SJSA1 (cell line): ENCODE data around the gene SCD. TPM values are rescaled to one million over a fixed set of nuclear protein-coding genes. Genes with fewer than 3 reads are reported as not detected.
A peak's percentile ranks its signal among the peaks of the same experiment; 100 is the strongest.
"Not testable (repeated sequence)": the region's sequence is repeated elsewhere in the genome, so short reads cannot be mapped to it uniquely, and the experiment has no call there.

ENCODE experiments used
- DNase-seq, 2 experiments: peaks; one replicate each; pipeline ENCODE4 v3.0.0-alpha.2; 2015 to 2020; ENCODE audit warnings: low spot score in 2 of 2, low read depth in 1 of 2
- H3K27ac ChIP-seq: fragments of 250-450 bp; sonication (Bioruptor Pico); 2 replicates; pipeline ENCODE4 v1.5.1; 2020; ENCODE audit warnings: mild to moderate bottlenecking, moderate library complexity
- H3K27me3 ChIP-seq: fragments of 250-450 bp; sonication (Bioruptor Pico); replicated peaks from 2 replicates; pipeline ENCODE4 v1.5.1; 2020; ENCODE audit warnings: mild to moderate bottlenecking, moderate library complexity
- H3K36me3 ChIP-seq: fragments of 250-450 bp; sonication (Bioruptor Pico); 2 replicates; pipeline ENCODE4 v1.5.1; 2020; ENCODE audit warnings: mild to moderate bottlenecking
- H3K4me1 ChIP-seq: fragments of 250-450 bp; sonication (Bioruptor Pico); replicated peaks from 2 replicates; pipeline ENCODE4 v1.6.1; 2021; ENCODE audit warnings: mild to moderate bottlenecking
- H3K4me3 ChIP-seq: fragments of 250-450 bp; sonication (Bioruptor Pico); 2 replicates; pipeline ENCODE4 v1.5.1; 2020; ENCODE audit warnings: mild to moderate bottlenecking
- H3K9me3 ChIP-seq: fragments of 250-450 bp; sonication (Bioruptor Pico); replicated peaks from 2 replicates; pipeline ENCODE4 v1.5.1; 2020; ENCODE audit warnings: mild to moderate bottlenecking
- total RNA-seq: library from RNA; depleted of rRNA; stranded (reverse); fragments of >200 nt; shearing (Covaris generic); gene quantifications from 2 replicates; pipeline ENCODE4 v1.2.3, GENCODE V29; 2014

Gene SCD
- total RNA-seq, 1 experiment from 2014 or later, result 41.8 TPM

GRCh38 chr10:100360234-100360633 lies 13.2 kb downstream of the SCD start:
- H3K4me3 ChIP-seq, result no peak overlapping the region
- no peak for DNase-seq
- H3K36me3 ChIP-seq, result peaks cover 13% of the 10 kb centered on the region
- H3K4me1 ChIP-seq, result peaks cover 32% of the 10 kb centered on the region
- H3K9me3 ChIP-seq, result no peaks in the 10 kb centered on the region
- no peaks in the 10 kb centered on the region for H3K27me3 ChIP-seq
- no peak overlapping the region for H3K27ac ChIP-seq

DNA sequence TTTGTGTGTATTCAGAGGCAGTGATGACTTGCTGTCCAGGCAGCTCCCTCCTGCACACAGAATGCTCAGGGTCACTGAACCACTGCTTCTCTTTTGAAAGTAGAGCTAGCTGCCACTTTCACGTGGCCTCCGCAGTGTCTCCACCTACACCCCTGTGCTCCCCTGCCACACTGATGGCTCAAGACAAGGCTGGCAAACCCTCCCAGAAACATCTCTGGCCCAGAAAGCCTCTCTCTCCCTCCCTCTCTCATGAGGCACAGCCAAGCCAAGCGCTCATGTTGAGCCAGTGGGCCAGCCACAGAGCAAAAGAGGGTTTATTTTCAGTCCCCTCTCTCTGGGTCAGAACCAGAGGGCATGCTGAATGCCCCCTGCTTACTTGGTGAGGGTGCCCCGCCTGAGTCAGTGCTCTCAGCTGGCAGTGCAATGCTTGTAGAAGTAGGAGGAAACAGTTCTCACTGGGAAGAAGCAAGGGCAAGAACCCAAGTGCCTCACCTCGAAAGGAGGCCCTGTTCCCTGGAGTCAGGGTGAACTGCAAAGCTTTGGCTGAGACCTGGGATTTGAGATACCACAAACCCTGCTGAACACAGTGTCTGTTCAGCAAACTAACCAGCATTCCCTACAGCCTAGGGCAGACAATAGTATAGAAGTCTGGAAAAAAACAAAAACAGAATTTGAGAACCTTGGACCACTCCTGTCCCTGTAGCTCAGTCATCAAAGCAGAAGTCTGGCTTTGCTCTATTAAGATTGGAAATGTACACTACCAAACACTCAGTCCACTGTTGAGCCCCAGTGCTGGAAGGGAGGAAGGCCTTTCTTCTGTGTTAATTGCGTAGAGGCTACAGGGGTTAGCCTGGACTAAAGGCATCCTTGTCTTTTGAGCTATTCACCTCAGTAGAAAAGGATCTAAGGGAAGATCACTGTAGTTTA lies 15.8 kb downstream of the SCD start:
- peaks cover 14% of the 10 kb centered on the region for H3K4me1 ChIP-seq
- H3K27me3 ChIP-seq, result no peaks in the 10 kb centered on the region
- no peak overlapping the region for H3K4me3 ChIP-seq
- no peaks in the 10 kb centered on the region for H3K9me3 ChIP-seq
- H3K36me3 ChIP-seq, result no peaks in the 10 kb centered on the region
- H3K27ac ChIP-seq, result no peak overlapping the region
- no peak for DNase-seq

DNA sequence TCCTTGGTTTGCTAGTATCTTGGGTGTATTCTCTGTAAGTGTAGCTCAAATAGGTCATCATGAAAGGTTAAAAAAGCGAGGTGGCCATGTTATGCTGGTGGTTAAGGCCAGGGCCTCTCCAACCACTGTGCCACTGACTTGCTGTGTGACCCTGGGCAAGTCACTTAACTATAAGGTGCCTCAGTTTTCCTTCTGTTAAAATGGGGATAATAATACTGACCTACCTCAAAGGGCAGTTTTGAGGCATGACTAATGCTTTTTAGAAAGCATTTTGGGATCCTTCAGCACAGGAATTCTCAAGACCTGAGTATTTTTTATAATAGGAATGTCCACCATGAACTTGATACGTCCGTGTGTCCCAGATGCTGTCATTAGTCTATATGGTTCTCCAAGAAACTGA lies 17.1 kb downstream of the SCD start:
- Histone ChIP-seq H3K27ac (no peak overlapping the region), H3K27me3 (no peaks in the 10 kb centered on the region), H3K4me1 (peaks cover 10% of the 10 kb centered on the region), H3K9me3 (no peaks in the 10 kb centered on the region), H3K36me3 (no peaks in the 10 kb centered on the region), H3K4me3 (no peak overlapping the region)
- no peak for DNase-seq

- DNase-seq, result peak in 1 of 2 experiments; percentile 36
Observed at GRCh38 chr10:100364735-100365391, 17.8 kb downstream of the SCD start.

DNA sequence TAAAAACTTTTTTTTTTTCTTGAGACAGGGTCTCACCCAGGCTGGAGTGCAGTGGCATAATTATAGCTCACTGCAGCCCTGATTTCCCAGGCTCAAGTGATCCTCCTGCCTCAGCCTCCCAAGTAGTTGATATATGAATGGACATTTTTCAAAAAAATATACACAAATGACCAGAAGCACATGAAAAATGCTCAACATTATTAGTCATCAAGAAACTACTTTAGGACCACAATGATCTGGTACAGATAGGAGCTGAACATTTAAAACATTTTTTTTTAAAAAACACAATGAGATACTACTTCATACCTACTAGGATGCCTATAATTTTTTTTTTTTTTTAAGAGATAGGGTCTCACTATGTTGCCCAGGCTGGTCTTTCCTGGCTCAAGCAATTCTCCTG lies 21.7 kb downstream of the SCD start:
- Histone ChIP-seq H3K27me3 (no peaks in the 10 kb centered on the region; the same call in 1 of the 2 replicates), H3K36me3 (no peaks in the 10 kb centered on the region), H3K9me3 (no peaks in the 10 kb centered on the region), H3K4me1 (peaks cover 37% of the 10 kb centered on the region), H3K4me3 (no peak overlapping the region), H3K27ac (no peak overlapping the region)
- DNase-seq, result no peak

More at GRCh38 chr10:100364735-100365391, 17.8 kb downstream of the SCD start:
- no peak overlapping the region for H3K4me3 ChIP-seq
- no peaks in the 10 kb centered on the region for H3K27me3 ChIP-seq
- no peaks in the 10 kb centered on the region for H3K36me3 ChIP-seq
- no peak overlapping the region for H3K27ac ChIP-seq
- H3K9me3 ChIP-seq, result no peaks in the 10 kb centered on the region
- H3K4me1 ChIP-seq, result peaks cover 9% of the 10 kb centered on the region

DNA sequence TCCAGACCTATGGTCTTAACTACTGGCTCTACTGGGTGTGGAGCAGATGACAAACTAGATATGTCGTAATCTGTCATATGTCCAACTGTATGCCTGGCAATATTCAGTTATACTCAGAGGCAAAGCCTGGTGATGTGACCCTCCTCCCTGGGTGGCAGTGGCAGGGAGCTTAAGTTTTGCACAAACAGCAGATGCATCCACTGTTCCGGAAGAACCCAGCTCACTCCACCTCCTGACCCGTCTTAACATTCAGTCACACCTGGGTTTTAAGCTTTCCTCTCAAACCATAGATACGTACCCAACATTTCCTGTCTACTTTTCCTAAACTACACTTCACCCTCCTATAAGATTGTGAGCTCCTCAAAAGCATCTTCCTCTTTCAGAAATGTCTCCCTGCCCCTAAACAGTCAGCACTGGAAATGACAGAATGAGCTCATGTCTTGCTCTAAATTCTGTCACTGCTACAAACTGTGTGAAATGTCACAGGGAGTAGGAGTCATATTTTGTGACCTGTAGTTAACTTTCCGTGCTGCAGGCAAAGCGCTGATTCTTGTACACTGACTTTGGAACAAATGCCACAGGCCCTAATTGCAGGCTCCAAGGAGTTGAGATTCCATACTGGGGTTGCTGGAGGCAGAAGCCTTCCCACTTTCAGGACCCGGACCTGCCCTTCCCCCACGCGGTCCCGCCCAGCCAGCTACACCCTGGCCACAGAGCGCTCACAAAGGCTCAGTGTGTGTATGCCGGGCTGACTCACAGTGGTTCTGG lies 23.9 kb downstream of the SCD start:
- peak; percentile 81 to 89 for DNase-seq
- Histone ChIP-seq H3K36me3 (no peaks in the 10 kb centered on the region), H3K27me3 (no peaks in the 10 kb centered on the region; the same call in 1 of the 2 replicates), H3K27ac (peak overlapping the region; percentile 18), H3K9me3 (no peaks in the 10 kb centered on the region), H3K4me3 (no peak overlapping the region), H3K4me1 (peaks cover 37% of the 10 kb centered on the region)

GRCh38 chr10:100371482-100372027 lies 24.5 kb downstream of the SCD start:
- Histone ChIP-seq H3K4me3 (no peak overlapping the region), H3K27ac (peak overlapping the region; percentile 18), H3K27me3 (no peaks in the 10 kb centered on the region; the same call in 1 of the 2 replicates), H3K9me3 (no peaks in the 10 kb centered on the region), H3K4me1 (peaks cover 37% of the 10 kb centered on the region), H3K36me3 (no peaks in the 10 kb centered on the region)
- DNase-seq, result no peak

DNA sequence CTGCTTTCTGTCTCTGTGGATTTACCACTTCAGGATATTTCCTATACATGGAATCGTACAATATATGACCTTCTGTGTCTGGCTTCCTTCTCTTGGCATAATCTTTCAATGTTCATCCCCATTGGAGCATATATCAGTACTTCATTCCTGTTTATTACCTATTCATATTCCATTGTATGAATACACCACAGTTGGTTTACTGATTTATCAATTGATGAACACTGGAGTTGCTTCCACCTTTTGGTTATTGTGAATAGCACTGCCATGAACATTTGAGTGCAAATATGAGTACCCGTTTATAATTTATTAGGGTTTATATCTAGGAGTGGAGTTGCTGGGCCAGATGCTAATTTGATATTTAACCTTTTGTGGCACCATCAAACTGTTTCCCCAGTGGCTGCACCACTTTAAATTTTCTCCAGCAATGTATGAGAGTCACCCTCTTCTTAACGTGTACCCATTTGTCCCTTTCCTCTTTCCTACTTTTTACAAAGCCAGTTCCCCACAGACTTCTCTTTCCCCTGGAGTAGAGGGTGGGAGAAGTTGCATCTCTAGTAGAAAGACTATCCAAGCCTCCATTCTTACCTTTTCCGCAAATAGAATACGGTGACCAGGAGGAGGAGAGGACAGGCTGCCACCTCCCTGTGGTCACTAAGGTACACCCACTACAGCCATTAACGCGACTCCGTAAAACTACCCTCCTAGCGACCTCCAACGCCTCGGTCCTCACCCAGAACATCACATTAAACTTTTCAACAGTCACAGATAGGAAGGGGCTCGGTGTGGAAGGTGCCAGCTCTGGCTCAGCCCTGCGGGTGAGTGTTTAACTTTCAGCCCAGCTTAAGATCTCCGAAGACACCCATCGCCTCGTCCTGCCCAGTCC lies 25.6 kb downstream of the SCD start:
- no peak for DNase-seq
- Histone ChIP-seq H3K9me3 (no peaks in the 10 kb centered on the region), H3K36me3 (no peaks in the 10 kb centered on the region)

GRCh38 chr10:100373298-100374199 lies 26.5 kb downstream of the SCD start:
- H3K4me1 ChIP-seq, result peaks cover 37% of the 10 kb centered on the region
- H3K27me3 ChIP-seq, result no peaks in the 10 kb centered on the region; the same call in 1 of the 2 replicates
- peak overlapping the region; percentile 44 for H3K4me3 ChIP-seq
- peak; percentile 97 to 98 for DNase-seq
- H3K36me3 ChIP-seq, result no peaks in the 10 kb centered on the region
- peak overlapping the region; percentile 94 for H3K27ac ChIP-seq
- no peaks in the 10 kb centered on the region for H3K9me3 ChIP-seq

More for the DNA sequence above, 25.6 kb downstream of the SCD start:
- peak overlapping the region; percentile 65 for H3K27ac ChIP-seq
- no peaks in the 10 kb centered on the region; the same call in 1 of the 2 replicates for H3K27me3 ChIP-seq
- peaks cover 37% of the 10 kb centered on the region for H3K4me1 ChIP-seq
- peak overlapping the region; percentile 44 for H3K4me3 ChIP-seq

DNA sequence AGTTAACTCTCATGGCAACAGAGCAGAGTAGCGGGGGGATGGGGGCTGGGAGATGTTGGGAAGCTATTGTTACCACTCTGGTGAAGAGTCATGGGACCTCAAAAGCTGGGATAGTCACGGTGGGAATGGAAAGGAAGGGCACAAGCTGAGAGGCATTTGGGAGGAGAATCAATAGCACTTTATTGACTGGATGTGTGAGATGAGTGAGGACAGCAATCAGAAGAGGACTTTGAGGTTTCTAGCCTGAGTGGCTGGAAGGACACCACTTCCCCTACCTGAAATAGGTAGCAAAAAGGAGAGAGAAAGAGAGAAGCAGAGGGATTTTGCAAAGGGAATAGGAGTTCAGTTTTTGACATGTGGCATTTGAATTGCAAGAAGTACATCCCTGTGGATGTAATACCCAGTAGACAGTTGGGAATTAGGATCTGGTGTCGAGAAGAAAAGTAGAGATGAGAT lies 27.2 kb downstream of the SCD start:
- H3K36me3 ChIP-seq, result no peaks in the 10 kb centered on the region
- H3K27ac ChIP-seq, result peak overlapping the region; percentile 94
- DNase-seq, result no peak
- peaks cover 37% of the 10 kb centered on the region for H3K4me1 ChIP-seq
- peak overlapping the region; percentile 44 for H3K4me3 ChIP-seq
- H3K27me3 ChIP-seq, result no peaks in the 10 kb centered on the region; the same call in 1 of the 2 replicates
- no peaks in the 10 kb centered on the region for H3K9me3 ChIP-seq

- H3K9me3 ChIP-seq, H3K27me3 ChIP-seq, H3K36me3 ChIP-seq, DNase-seq: not testable (repeated sequence)
- peak overlapping the region; percentile 94 for H3K27ac ChIP-seq
- peaks cover 37% of the 10 kb centered on the region for H3K4me1 ChIP-seq
- H3K4me3 ChIP-seq, result peak overlapping the region; percentile 44
Observed at GRCh38 chr10:100374677-100375353, 27.8 kb downstream of the SCD start.
